Measurements from ENCODE around the gene OXCT1.
A peak's percentile ranks its signal among the peaks of the same experiment; 100 is the strongest.
"Not testable (repeated sequence)": the region's sequence is repeated elsewhere in the genome, so short reads cannot be mapped to it uniquely, and the experiment has no call there.

OXCT1 gene

GRCh38 chr5:41714446-41714845, 155.8 kb downstream of the OXCT1 start:
- DNase-seq (ENCODE audit: low spot score): not testable (repeated sequence)

- DNase-seq (ENCODE audit: low spot score): no peak
These were observed 161.7 kb downstream of the OXCT1 start for GRCh38 chr5:41708604-41708940.

- DNase-seq (ENCODE audit: low spot score): peak; percentile 69
These were observed 162.2 kb downstream of the OXCT1 start for GRCh38 chr5:41707853-41708603.

GRCh38 chr5:41695920-41696582, 174.2 kb downstream of the OXCT1 start:
- no peak for DNase-seq (ENCODE audit: low spot score)

- DNase-seq (ENCODE audit: low spot score): no peak
These were observed 183.5 kb downstream of the OXCT1 start for GRCh38 chr5:41686767-41687166.

- DNase-seq (ENCODE audit: low spot score): no peak
These were observed 184.0 kb downstream of the OXCT1 start for GRCh38 chr5:41686191-41686590.

GRCh38 chr5:41683181-41683580, 187.0 kb downstream of the OXCT1 start:
- no peak for DNase-seq (ENCODE audit: low spot score)

GRCh38 chr5:41682641-41683040, 187.6 kb downstream of the OXCT1 start:
- no peak for DNase-seq (ENCODE audit: low spot score)

- no peak for DNase-seq (ENCODE audit: low spot score)
These were observed 188.4 kb downstream of the OXCT1 start for GRCh38 chr5:41681840-41682239.
